A549 (cell line): ENCODE results near the gene EGFL7. TPM values are rescaled to one million over a fixed set of nuclear protein-coding genes. Genes with fewer than 3 reads are reported as not detected.

Experiments
- ATAC-seq, 2 experiments: fragments of 200-7000 bp in 1 of 2; fragments of >200 bp in 1 of 2; cut with Nextera tagmentation in 1 of 2; cut with Tn5 transposase in 1 of 2; 3 replicates each; pipeline versions ENCODE4 v1.8.0 to v1.9.1; 2018 to 2020; ENCODE audit warnings: mild to moderate bottlenecking in 1 of 2, moderate library complexity in 1 of 2
- CTCF ChIA-PET: fragments of 300-600 bp; sonication (Branson Sonifier 250); formaldehyde crosslinking; extraction: SDS; loops from one replicate; lab custom pipeline; 2021; ENCODE audit warnings: antibody characterized with exemption, inconsistent platforms; lab: Yijun Ruan, JAX
- POLR2A ChIA-PET: fragments of 350-600 bp; formaldehyde crosslinking; extraction: SDS; loops from one replicate; lab custom pipeline; 2021; ENCODE audit warnings: antibody characterized with exemption, inconsistent platforms; lab: Yijun Ruan, JAX
- DNase-seq, 2 experiments: peaks; one replicate each; pipeline versions ENCODE4 v3.0.0 to v3.0.0-alpha.2; 2011 to 2016; ENCODE audit warnings: low read depth in 1 of 2, low spot score in 1 of 2
- FAIRE-seq: peaks from 2 replicates; lab custom pipeline; 2011; peaks lifted over from hg19 to GRCh38; lab: Jason Lieb, UNC
- H3K27ac ChIP-seq, 2 experiments: fragments of >200 bp; sonication (Bioruptor Twin); formaldehyde crosslinking; 3 replicates each; pipeline ENCODE4 v1.5.1; 2016 to 2017
- H3K4me1 ChIP-seq: fragments of >200 bp; sonication (Bioruptor Twin); formaldehyde crosslinking; 3 replicates; pipeline ENCODE4 v1.6.1; 2016
- H3K4me2 ChIP-seq: fragments of >200 bp; sonication (Bioruptor Twin); formaldehyde crosslinking; 3 replicates; pipeline ENCODE4 v1.6.1; 2016
- H3K4me3 ChIP-seq: fragments of >200 bp; sonication (Bioruptor Twin); formaldehyde crosslinking; 3 replicates; pipeline ENCODE4 v1.5.1; 2016
- H3K9me3 ChIP-seq: fragments of >200 bp; sonication (Bioruptor Twin); formaldehyde crosslinking; 3 replicates; pipeline ENCODE4 v1.6.1; 2016
- CBX8 ChIP-seq: fragments of 200-600 bp; sonication (generic); IDR thresholded peaks from 2 replicates; pipeline ENCODE4 v1.6.1; 2016
- CEBPB ChIP-seq, 2 experiments: fragments of >200 bp in 1 of 2; sonication (Bioruptor Twin) in 1 of 2; formaldehyde crosslinking in 1 of 2; IDR thresholded peaks; 2 replicates each; pipeline ENCODE4 v1.6.1; 2012 to 2016
- ESRRA ChIP-seq: fragments of 150-350 bp; IDR thresholded peaks from 2 replicates; pipeline ENCODE4 v1.6.1; 2014; ENCODE audit warnings: mild to moderate bottlenecking, low read length, borderline replicate concordance
- FOSB ChIP-seq: fragments of 250-450 bp; sonication (Bioruptor Pico); IDR thresholded peaks from 2 replicates; pipeline ENCODE4 v1.5.0; 2020; ENCODE audit warnings: mild to moderate bottlenecking, moderate library complexity
- FOSL2 ChIP-seq, 2 experiments: fragments of 450-650 bp in 1 of 2; fragments of >200 bp in 1 of 2; sonication (Bioruptor Twin) in 1 of 2; formaldehyde crosslinking; IDR thresholded peaks; 2 replicates each; pipeline versions ENCODE4 v1.5.0 to v1.6.1; 2016 to 2020; ENCODE audit warnings: mild to moderate bottlenecking in 1 of 2, moderate library complexity in 1 of 2
- FOXS1 ChIP-seq: fragments of 250-450 bp; sonication (Bioruptor Pico); IDR thresholded peaks from 2 replicates; pipeline ENCODE4 v1.5.0; 2020; ENCODE audit warnings: mild to moderate bottlenecking, moderate library complexity
- HEYL ChIP-seq: fragments of 250-450 bp; sonication (Bioruptor Pico); IDR thresholded peaks from 2 replicates; pipeline ENCODE4 v1.8.0; 2021; ENCODE audit warnings: mild to moderate bottlenecking, moderate library complexity
- JUNB ChIP-seq: fragments of >200 bp; sonication (Bioruptor Twin); formaldehyde crosslinking; IDR thresholded peaks from 2 replicates; pipeline ENCODE4 v1.6.1; 2016
- MAFK ChIP-seq: fragments of 450-650 bp; IDR thresholded peaks from 2 replicates; pipeline ENCODE4 v1.6.1; 2014; ENCODE audit not compliant: partially characterized antibody
- MYC ChIP-seq: IDR thresholded peaks from 2 replicates; pipeline ENCODE4 v1.6.1; 2012; ENCODE audit warnings: mild to moderate bottlenecking, inconsistent platforms, low read length, improper control_type of control experiment, borderline replicate concordance
- PHF8 ChIP-seq: fragments of 200-600 bp; sonication (generic); IDR thresholded peaks from 2 replicates; pipeline ENCODE4 v1.6.1; 2016; ENCODE audit warnings: low read depth, mild to moderate bottlenecking, antibody characterized with exemption, moderate library complexity, borderline replicate concordance
- POLR2A ChIP-seq: IDR thresholded peaks from 2 replicates; pipeline ENCODE4 v1.6.1; 2012; ENCODE audit warnings: mild to moderate bottlenecking, low read length
- POLR2AphosphoS2 ChIP-seq: conservative IDR thresholded peaks from 2 replicates; pipeline ENCODE4 v1.6.1; 2012; ENCODE audit warnings: low read length, improper control_type of control experiment, inconsistent platforms
- RARB ChIP-seq: fragments of 250-450 bp; sonication (Bioruptor Pico); IDR thresholded peaks from 2 replicates; pipeline ENCODE4 v1.8.0; 2021; ENCODE audit warnings: mild to moderate bottlenecking, moderate library complexity
- RNF2 ChIP-seq: fragments of 200-600 bp; sonication (generic); IDR thresholded peaks from 2 replicates; pipeline ENCODE4 v1.6.1; 2016; ENCODE audit warnings: low read depth, mild to moderate bottlenecking, antibody characterized with exemption, moderate library complexity, borderline replicate concordance
- SMC3 ChIP-seq: fragments of >200 bp; sonication (Bioruptor Twin); formaldehyde crosslinking; IDR thresholded peaks from 3 replicates; pipeline ENCODE4 v1.6.1; 2018; ENCODE audit warnings: inconsistent platforms
- SREBF2 ChIP-seq: fragments of 450-650 bp; IDR thresholded peaks from 2 replicates; pipeline ENCODE4 v1.6.1; 2014; ENCODE audit warnings: mild to moderate bottlenecking, moderate library complexity
- ZC3H11A ChIP-seq: fragments of 450-650 bp; IDR thresholded peaks from 2 replicates; pipeline ENCODE4 v1.6.1; 2014; ENCODE audit warnings: antibody characterized with exemption, mild to moderate bottlenecking
- ZFP36 ChIP-seq: fragments of 450-650 bp; IDR thresholded peaks from 2 replicates; pipeline ENCODE4 v1.6.1; 2014; ENCODE audit warnings: borderline replicate concordance; ENCODE audit not compliant: partially characterized antibody
- WGBS: methylation state at CpG from one replicate; pipeline ENCODE4 v1.1.6; 2017; ENCODE audit errors: missing lambda C conversion rate; 5-methylcytosine and 5-hydroxymethylcytosine counted together
- polyA plus RNA-seq, 4 experiments: library from polyadenylated mRNA; depleted of rRNA in 3 of 4; stranded (reverse); fragments of >200 nt; fragmentation: RNase III in 1 of 4; extraction: RNeasy Plus Mini Kit Qiagen cat#74134 plus additional on column Dnase treatment in 1 of 4; gene quantifications; 2 replicates in 3 of 4; 3 replicates in 1 of 4; pipeline ENCODE4 v1.2.3, GENCODE V29; 2011 to 2017
- TF ChIP-seq, protein P1 (sequence below): fragments of >200 bp; sonication (Bioruptor Twin); formaldehyde crosslinking; IDR thresholded peaks from 3 replicates; pipeline ENCODE4 v1.6.1; 2016
- TF ChIP-seq, protein P2 (sequence below): fragments of 200-600 bp; sonication (generic); IDR thresholded peaks from 2 replicates; pipeline ENCODE4 v1.6.1; 2016; ENCODE audit warnings: antibody characterized with exemption, mild to moderate bottlenecking, moderate library complexity
- TF ChIP-seq, protein P3 (sequence below): fragments of 250-450 bp; sonication (Bioruptor Pico); IDR thresholded peaks from 2 replicates; pipeline ENCODE4 v1.5.0; 2020; ENCODE audit warnings: low read depth, mild to moderate bottlenecking, moderate library complexity
- TF ChIP-seq, protein P4 (sequence below): fragments of 150-350 bp; IDR thresholded peaks from 2 replicates; pipeline ENCODE4 v1.6.1; 2014; ENCODE audit warnings: low read depth, mild to moderate bottlenecking, low read length
- TF ChIP-seq, protein P5 (sequence below): IDR thresholded peaks from 2 replicates; pipeline ENCODE4 v1.6.1; 2012
- TF ChIP-seq, protein P6 (sequence below): IDR thresholded peaks from 2 replicates; pipeline ENCODE4 v1.6.1; 2012

EGFL7 gene
- polyA plus RNA-seq, 2 of the 4 experiments (the other 2 are of a cell fraction), result 19.9 to 34.4 TPM

DNA sequence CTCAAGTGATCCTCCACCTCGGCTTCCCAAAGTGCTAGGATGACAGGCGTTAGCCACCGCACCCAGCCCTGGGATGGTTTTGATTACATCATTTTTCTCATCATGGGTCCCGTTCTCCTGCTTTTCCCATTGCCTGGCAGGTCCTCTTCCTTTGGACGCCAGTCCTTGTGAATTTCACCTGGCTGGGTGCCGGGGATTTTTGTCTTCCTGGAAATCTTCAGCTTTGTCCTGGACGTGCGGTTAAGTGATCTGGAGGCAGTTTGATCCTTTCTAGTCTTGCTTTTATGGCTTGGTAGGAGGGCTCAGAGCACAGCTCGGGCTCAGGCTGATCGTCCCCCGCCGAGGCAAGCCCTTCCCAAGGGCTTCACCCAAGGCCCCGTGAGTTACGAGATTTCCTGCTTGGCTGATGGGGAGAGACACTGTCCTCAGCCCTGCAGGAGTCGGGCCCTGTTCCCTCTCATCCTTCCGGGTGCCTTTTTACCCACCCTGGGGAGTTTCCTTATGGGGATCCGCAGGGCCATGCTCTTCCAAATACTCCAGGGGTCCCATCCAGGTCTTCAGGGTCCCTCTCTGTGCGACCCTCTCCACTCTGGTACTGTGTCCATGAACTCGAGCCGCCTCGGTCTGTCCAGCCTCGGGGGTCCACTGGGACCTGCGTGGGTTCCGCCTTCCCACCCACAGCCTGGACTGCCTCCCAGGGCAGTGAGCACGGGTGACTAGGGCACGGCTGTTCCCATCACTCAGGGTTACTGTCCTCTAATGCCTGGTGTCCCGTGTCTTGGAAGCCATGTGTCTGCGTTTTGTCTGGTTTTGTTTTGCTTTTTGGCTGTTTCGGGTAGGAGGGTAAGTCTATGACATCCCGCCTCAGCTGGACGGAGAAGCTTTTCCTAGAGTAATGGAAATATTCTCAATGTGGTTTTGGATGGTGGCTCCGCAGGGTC is 22.3 kb upstream of the EGFL7 start:
- FAIRE-seq, result no peak
- ATAC-seq, result no peak

DNA sequence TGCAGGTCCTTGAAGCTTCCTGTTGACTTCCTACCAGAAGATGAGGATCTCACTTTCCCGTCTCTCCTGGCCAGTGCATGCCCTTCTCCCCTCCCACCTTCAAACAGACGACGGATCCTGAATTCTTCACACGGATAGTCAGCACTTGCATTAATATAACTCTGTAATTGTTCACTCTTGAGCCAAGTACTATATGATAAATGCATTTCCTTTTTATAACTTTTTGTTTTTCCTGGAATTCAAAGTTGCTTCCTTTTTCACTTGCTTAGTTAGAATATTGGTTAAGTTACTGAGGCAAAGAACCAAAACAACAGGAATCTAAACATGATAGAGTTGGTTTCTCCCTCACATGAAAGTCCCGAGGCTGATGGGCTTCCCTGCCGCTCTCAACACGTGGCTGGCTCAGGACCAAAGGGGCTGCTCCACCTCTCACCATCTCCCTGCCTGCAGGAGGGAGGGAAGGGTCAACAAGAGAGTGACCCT is 20.2 kb upstream of the EGFL7 start:
- FAIRE-seq, result no peak
- TF ChIP-seq FOSB (no peak), FOSL2 (IDR thresholded peaks at IDR 0.05) (no peak), FOSL2 (CRISPR knock-in tag; IDR thresholded peaks at IDR 0.05) (no peak), MAFK (no peak), PHF8 (no peak), MYC (no peak), SREBF2 (no peak), RNF2 (no peak), CBX8 (no peak), ESRRA (no peak), POLR2AphosphoS2 (no peak), HEYL (CRISPR knock-in tag) (no peak), JUNB (no peak)
- TF ChIP-seq, protein P1, sequence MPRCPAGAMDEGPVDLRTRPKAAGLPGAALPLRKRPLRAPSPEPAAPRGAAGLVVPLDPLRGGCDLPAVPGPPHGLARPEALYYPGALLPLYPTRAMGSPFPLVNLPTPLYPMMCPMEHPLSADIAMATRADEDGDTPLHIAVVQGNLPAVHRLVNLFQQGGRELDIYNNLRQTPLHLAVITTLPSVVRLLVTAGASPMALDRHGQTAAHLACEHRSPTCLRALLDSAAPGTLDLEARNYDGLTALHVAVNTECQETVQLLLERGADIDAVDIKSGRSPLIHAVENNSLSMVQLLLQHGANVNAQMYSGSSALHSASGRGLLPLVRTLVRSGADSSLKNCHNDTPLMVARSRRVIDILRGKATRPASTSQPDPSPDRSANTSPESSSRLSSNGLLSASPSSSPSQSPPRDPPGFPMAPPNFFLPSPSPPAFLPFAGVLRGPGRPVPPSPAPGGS, result no peak
- TF ChIP-seq, protein P2, sequence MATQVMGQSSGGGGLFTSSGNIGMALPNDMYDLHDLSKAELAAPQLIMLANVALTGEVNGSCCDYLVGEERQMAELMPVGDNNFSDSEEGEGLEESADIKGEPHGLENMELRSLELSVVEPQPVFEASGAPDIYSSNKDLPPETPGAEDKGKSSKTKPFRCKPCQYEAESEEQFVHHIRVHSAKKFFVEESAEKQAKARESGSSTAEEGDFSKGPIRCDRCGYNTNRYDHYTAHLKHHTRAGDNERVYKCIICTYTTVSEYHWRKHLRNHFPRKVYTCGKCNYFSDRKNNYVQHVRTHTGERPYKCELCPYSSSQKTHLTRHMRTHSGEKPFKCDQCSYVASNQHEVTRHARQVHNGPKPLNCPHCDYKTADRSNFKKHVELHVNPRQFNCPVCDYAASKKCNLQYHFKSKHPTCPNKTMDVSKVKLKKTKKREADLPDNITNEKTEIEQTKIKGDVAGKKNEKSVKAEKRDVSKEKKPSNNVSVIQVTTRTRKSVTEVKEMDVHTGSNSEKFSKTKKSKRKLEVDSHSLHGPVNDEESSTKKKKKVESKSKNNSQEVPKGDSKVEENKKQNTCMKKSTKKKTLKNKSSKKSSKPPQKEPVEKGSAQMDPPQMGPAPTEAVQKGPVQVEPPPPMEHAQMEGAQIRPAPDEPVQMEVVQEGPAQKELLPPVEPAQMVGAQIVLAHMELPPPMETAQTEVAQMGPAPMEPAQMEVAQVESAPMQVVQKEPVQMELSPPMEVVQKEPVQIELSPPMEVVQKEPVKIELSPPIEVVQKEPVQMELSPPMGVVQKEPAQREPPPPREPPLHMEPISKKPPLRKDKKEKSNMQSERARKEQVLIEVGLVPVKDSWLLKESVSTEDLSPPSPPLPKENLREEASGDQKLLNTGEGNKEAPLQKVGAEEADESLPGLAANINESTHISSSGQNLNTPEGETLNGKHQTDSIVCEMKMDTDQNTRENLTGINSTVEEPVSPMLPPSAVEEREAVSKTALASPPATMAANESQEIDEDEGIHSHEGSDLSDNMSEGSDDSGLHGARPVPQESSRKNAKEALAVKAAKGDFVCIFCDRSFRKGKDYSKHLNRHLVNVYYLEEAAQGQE, result no peak
- TF ChIP-seq, protein P3, sequence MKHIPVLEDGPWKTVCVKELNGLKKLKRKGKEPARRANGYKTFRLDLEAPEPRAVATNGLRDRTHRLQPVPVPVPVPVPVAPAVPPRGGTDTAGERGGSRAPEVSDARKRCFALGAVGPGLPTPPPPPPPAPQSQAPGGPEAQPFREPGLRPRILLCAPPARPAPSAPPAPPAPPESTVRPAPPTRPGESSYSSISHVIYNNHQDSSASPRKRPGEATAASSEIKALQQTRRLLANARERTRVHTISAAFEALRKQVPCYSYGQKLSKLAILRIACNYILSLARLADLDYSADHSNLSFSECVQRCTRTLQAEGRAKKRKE, result no peak

More for the DNA sequence above, 22.3 kb upstream of the EGFL7 start:
- no peak for DNase-seq
- H3K4me2 ChIP-seq, result no peak overlapping the region
- POLR2A ChIA-PET, result no interaction called here
- TF ChIP-seq MAFK (no peak), POLR2A (no peak), CEBPB (IDR thresholded peaks at IDR 0.05) (no peak), POLR2AphosphoS2 (no peak), MYC (no peak), ZFP36 (no peak), PHF8 (no peak), RARB (CRISPR knock-in tag) (no peak), ESRRA (no peak), FOXS1 (no peak), SMC3 (no peak), JUNB (no peak), ZC3H11A (no peak)
- TF ChIP-seq, protein P4, sequence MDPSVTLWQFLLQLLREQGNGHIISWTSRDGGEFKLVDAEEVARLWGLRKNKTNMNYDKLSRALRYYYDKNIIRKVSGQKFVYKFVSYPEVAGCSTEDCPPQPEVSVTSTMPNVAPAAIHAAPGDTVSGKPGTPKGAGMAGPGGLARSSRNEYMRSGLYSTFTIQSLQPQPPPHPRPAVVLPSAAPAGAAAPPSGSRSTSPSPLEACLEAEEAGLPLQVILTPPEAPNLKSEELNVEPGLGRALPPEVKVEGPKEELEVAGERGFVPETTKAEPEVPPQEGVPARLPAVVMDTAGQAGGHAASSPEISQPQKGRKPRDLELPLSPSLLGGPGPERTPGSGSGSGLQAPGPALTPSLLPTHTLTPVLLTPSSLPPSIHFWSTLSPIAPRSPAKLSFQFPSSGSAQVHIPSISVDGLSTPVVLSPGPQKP, result no peak
- TF ChIP-seq, protein P5, sequence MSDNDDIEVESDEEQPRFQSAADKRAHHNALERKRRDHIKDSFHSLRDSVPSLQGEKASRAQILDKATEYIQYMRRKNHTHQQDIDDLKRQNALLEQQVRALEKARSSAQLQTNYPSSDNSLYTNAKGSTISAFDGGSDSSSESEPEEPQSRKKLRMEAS, result no peak
- TF ChIP-seq, protein P3, result no peak
- TF ChIP-seq, protein P6, sequence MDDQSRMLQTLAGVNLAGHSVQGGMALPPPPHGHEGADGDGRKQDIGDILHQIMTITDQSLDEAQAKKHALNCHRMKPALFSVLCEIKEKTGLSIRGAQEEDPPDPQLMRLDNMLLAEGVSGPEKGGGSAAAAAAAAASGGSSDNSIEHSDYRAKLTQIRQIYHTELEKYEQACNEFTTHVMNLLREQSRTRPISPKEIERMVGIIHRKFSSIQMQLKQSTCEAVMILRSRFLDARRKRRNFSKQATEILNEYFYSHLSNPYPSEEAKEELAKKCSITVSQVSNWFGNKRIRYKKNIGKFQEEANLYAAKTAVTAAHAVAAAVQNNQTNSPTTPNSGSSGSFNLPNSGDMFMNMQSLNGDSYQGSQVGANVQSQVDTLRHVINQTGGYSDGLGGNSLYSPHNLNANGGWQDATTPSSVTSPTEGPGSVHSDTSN, result no peak
- H3K4me3 ChIP-seq, result no peak overlapping the region
- no peak overlapping the region for H3K27ac ChIP-seq
- H3K4me1 ChIP-seq, result peaks cover 12% of the 10 kb centered on the region
- no peaks in the 10 kb centered on the region for H3K9me3 ChIP-seq
- CTCF ChIA-PET, result interaction anchor here (1.0 to 17.6 kb wide), 6 partner anchors 9 to 153 kb away, joined by 3 to 313 read pairs (median 20); no protein-coding TSS in a partner anchor
- 64% methylated on average over 30 of the region's 32 CpGs for WGBS

More for the DNA sequence above, 20.2 kb upstream of the EGFL7 start:
- DNase-seq (no peak), ATAC-seq (no peak)
- CTCF ChIA-PET, result interaction anchor here (0.6 to 17.6 kb wide), 10 partner anchors 8 to 266 kb away, joined by 3 to 313 read pairs (median 12); partner anchors contain the start of gene EGFL7
- H3K4me2 ChIP-seq, result no peak overlapping the region
- H3K9me3 ChIP-seq, result no peaks in the 10 kb centered on the region
- H3K27ac ChIP-seq, result no peak overlapping the region
- POLR2A ChIA-PET, result no interaction called here
- H3K4me1 ChIP-seq, result peaks cover 12% of the 10 kb centered on the region
- H3K4me3 ChIP-seq, result no peak overlapping the region
- 65% methylated on average over 7 of the region's 7 CpGs for WGBS
